A549 (cell line): ENCODE measurements around the gene CTNNA3.

Source experiments
- CEBPB ChIP-seq, 2 experiments: fragments of >200 bp in 1 of 2; sonication (Bioruptor Twin) in 1 of 2; formaldehyde crosslinking in 1 of 2; IDR thresholded peaks; 2 replicates each; pipeline ENCODE4 v1.6.1; 2012 to 2016
- CTCF ChIP-seq: fragments of >200 bp; sonication (Bioruptor Twin); formaldehyde crosslinking; IDR thresholded peaks from 3 replicates; pipeline ENCODE4 v1.5.1; 2016
- EHMT2 ChIP-seq: fragments of 200-600 bp; sonication (generic); IDR thresholded peaks from 2 replicates; pipeline ENCODE4 v1.6.1; 2016; ENCODE audit warnings: antibody characterized with exemption, low read depth, mild to moderate bottlenecking, moderate library complexity
- EP300 ChIP-seq, 2 experiments: fragments of >200 bp; sonication (Bioruptor Twin); formaldehyde crosslinking; IDR thresholded peaks; 2 replicates in 1 of 2; 3 replicates in 1 of 2; pipeline ENCODE4 v1.6.1; 2016 to 2017
- HMGXB4 ChIP-seq: fragments of 250-450 bp; sonication (Bioruptor Pico); IDR thresholded peaks from 2 replicates; pipeline ENCODE4 v1.5.0; 2021; ENCODE audit warnings: mild to moderate bottlenecking, moderate library complexity, borderline replicate concordance
- JUN ChIP-seq, 2 experiments: fragments of >200 bp; sonication (Bioruptor Twin); formaldehyde crosslinking; IDR thresholded peaks; 2 replicates in 1 of 2; 3 replicates in 1 of 2; pipeline ENCODE4 v1.6.1; 2016 to 2017
- MAFK ChIP-seq: fragments of 450-650 bp; IDR thresholded peaks from 2 replicates; pipeline ENCODE4 v1.6.1; 2014; ENCODE audit not compliant: partially characterized antibody
- POLR2A ChIP-seq: IDR thresholded peaks from 2 replicates; pipeline ENCODE4 v1.6.1; 2012; ENCODE audit warnings: mild to moderate bottlenecking, low read length
- TF ChIP-seq, protein P1 (sequence below): IDR thresholded peaks from 2 replicates; pipeline ENCODE4 v1.6.1; 2012

- TF ChIP-seq HMGXB4 (CRISPR knock-in tag) (no peak), MAFK (no peak), CTCF (no peak), JUN (IDR thresholded peaks at IDR 0.05) (no peak), POLR2A (no peak), CEBPB (IDR thresholded peaks at IDR 0.05) (no peak), EP300 (IDR thresholded peaks at IDR 0.05) (no peak), EHMT2 (no peak)
- TF ChIP-seq, protein P1, sequence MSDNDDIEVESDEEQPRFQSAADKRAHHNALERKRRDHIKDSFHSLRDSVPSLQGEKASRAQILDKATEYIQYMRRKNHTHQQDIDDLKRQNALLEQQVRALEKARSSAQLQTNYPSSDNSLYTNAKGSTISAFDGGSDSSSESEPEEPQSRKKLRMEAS = no peak
Measured at GRCh38 chr10:66737241-66737640, 958.8 kb downstream of the CTNNA3 start.
